Panc1 (cell line): ENCODE measurements around the gene CPM. TPM values are rescaled to one million over a fixed set of nuclear protein-coding genes. Genes with fewer than 3 reads are reported as not detected.

ENCODE experiments used
- ATAC-seq: fragments of 200-7000 bp; cut with Tn5 transposase; 2 replicates; pipeline ENCODE4 v1.9.1; 2020; ENCODE audit warnings: mild to moderate bottlenecking, moderate library complexity
- Bru-seq: library from RNA; stranded (reverse); fragments of 400-500 nt; gene quantifications from one replicate; lab custom pipeline; 2021; lab: Mats Ljungman, UMichigan
- BruChase-seq, 2 experiments: library from RNA; stranded (reverse); fragments of 400-500 nt; gene quantifications; one replicate each; lab custom pipeline; 2021; lab: Mats Ljungman, UMichigan
- BruUV-seq: library from RNA; stranded (reverse); fragments of 400-500 nt; replicated peaks from 2 replicates; lab custom pipeline; 2021; lab: Mats Ljungman, UMichigan
- CTCF ChIA-PET: fragments of 300-600 bp; sonication (Branson Sonifier 250); formaldehyde crosslinking; loops from one replicate; lab custom pipeline; 2022; ENCODE audit warnings: antibody characterized with exemption; lab: Charles Lee
- POLR2A ChIA-PET: fragments of 300-600 bp; sonication (Branson Sonifier 250); formaldehyde crosslinking; loops from one replicate; lab custom pipeline; 2022; ENCODE audit warnings: antibody characterized with exemption; lab: Charles Lee
- DNase-seq: peaks from one replicate; pipeline ENCODE4 v3.0.0-alpha.2; 2010; ENCODE audit warnings: low read depth, low spot score
- H3K27ac ChIP-seq: 2 replicates; pipeline ENCODE4 v1.5.1; 2011; ENCODE audit warnings: mild to moderate bottlenecking, low read length, inconsistent platforms
- H3K27me3 ChIP-seq: fragments of 200-500 bp; sonication (Bioruptor generic); 2 replicates; pipeline ENCODE4 v1.6.0; 2014; ENCODE audit warnings: low read length, inconsistent platforms; ENCODE audit not compliant: control insufficient read depth, insufficient read depth
- H3K36me3 ChIP-seq: fragments of 200-500 bp; sonication (Bioruptor generic); 2 replicates; pipeline ENCODE4 v1.5.1; 2014; ENCODE audit warnings: inconsistent platforms, mild to moderate bottlenecking, low read length, moderate library complexity; ENCODE audit not compliant: control insufficient read depth, insufficient read depth
- H3K4me1 ChIP-seq: 2 replicates; pipeline ENCODE4 v1.5.1; 2011; ENCODE audit warnings: inconsistent platforms, mild to moderate bottlenecking, low read length, moderate library complexity; ENCODE audit not compliant: control insufficient read depth, insufficient read depth
- H3K4me3 ChIP-seq, 2 experiments: 2 replicates each; pipeline ENCODE4 v1.5.1; 2011 to 2012; ENCODE audit warnings: low read depth in 2 of 2, low read length in 2 of 2, mild to moderate bottlenecking in 2 of 2, inconsistent platforms in 1 of 2, moderate library complexity in 1 of 2
- H3K9me3 ChIP-seq: fragments of 200-500 bp; sonication (Bioruptor generic); 2 replicates; pipeline ENCODE4 v1.5.1; 2014; ENCODE audit warnings: low read depth, mild to moderate bottlenecking, inconsistent platforms, low read length, moderate library complexity; ENCODE audit not compliant: control insufficient read depth, insufficient read depth
- POLR2AphosphoS5 ChIP-seq: IDR thresholded peaks from 2 replicates; pipeline ENCODE4 v1.6.1; 2012; ENCODE audit warnings: mild to moderate bottlenecking, low read depth, low read length, moderate library complexity
- REST ChIP-seq, 2 experiments: IDR thresholded peaks; 2 replicates each; pipeline ENCODE4 v1.6.1; 2011 to 2012; ENCODE audit warnings: low read depth in 2 of 2, control low read depth in 1 of 2, low read length in 1 of 2, mild to moderate bottlenecking in 1 of 2, moderate library complexity in 1 of 2; ENCODE audit not compliant: insufficient read depth in 1 of 2
- SIN3A ChIP-seq: IDR thresholded peaks from 2 replicates; pipeline ENCODE4 v1.6.1; 2012; ENCODE audit warnings: low read depth, mild to moderate bottlenecking, low read length, moderate library complexity, borderline replicate concordance; ENCODE audit not compliant: insufficient read depth
- TCF7L2 ChIP-seq: IDR thresholded peaks from 2 replicates; pipeline ENCODE4 v1.6.1; 2011; ENCODE audit warnings: mild to moderate bottlenecking, low read depth, low read length, inconsistent platforms
- in situ Hi-C: cut with HindIII; loops from 2 replicates; pipeline ENCODE4 v1.10.0; 2016; ENCODE audit warnings: low sequenced_read_pairs, low pct_unique_long_range_greater_than_20kb
- intact Hi-C: fragments of 100-400 bp; cut with micrococcal nuclease; formaldehyde crosslinking; loops from one replicate; pipeline ENCODE4 v1.10.0; 2022; ENCODE audit not compliant: unreplicated experiment
- long read RNA-seq: library from polyadenylated mRNA; unstranded; transcript quantifications from one replicate; pipeline ENCODE4 v2.0.0, GENCODE V29; 2021; ENCODE audit not compliant: unreplicated experiment
- polyA plus RNA-seq: library from polyadenylated mRNA; unstranded; fragments of >200 nt; gene quantifications from one replicate; pipeline ENCODE4 v1.2.1, GENCODE V29; 2012; ENCODE audit warnings: missing spikeins; ENCODE audit not compliant: insufficient read length
- total RNA-seq: library from RNA; stranded (reverse); gene quantifications from one replicate; pipeline ENCODE4 v1.2.1, GENCODE V29; 2021; ENCODE audit not compliant: unreplicated experiment
- TF ChIP-seq, protein P1 (sequence below): fragments of 450-650 bp; IDR thresholded peaks from 2 replicates; pipeline ENCODE4 v1.5.1; 2017; ENCODE audit warnings: mild to moderate bottlenecking

CPM gene
- total RNA-seq (11.2 TPM), Bru-seq, nascent RNA (percentile 41 among the genes with signal in this experiment), BruChase-seq, experiment 1, labeled RNA remaining after a 2-hour chase (percentile 38 among the genes with signal in this experiment), BruChase-seq, experiment 2, labeled RNA remaining after a 6-hour chase (percentile 46 among the genes with signal in this experiment)
- polyA plus RNA-seq = 2.5 TPM
- long read RNA-seq, full-length matches to known transcripts = 22 of 31 reads
- long read RNA-seq, partial matches to known transcripts = 1 of 31 reads
- long read RNA-seq, other reads (novel, unspliced or antisense) = 8 of 31 reads

- H3K4me3 ChIP-seq = peak within 1 kb of the TSS; percentile 60
- TF ChIP-seq POLR2AphosphoS5 (peak; percentile 33; the same call in 1 of the 2 replicates), SIN3A (peak; percentile 57; the same call in 1 of the 2 replicates)
- TF ChIP-seq, protein P1, sequence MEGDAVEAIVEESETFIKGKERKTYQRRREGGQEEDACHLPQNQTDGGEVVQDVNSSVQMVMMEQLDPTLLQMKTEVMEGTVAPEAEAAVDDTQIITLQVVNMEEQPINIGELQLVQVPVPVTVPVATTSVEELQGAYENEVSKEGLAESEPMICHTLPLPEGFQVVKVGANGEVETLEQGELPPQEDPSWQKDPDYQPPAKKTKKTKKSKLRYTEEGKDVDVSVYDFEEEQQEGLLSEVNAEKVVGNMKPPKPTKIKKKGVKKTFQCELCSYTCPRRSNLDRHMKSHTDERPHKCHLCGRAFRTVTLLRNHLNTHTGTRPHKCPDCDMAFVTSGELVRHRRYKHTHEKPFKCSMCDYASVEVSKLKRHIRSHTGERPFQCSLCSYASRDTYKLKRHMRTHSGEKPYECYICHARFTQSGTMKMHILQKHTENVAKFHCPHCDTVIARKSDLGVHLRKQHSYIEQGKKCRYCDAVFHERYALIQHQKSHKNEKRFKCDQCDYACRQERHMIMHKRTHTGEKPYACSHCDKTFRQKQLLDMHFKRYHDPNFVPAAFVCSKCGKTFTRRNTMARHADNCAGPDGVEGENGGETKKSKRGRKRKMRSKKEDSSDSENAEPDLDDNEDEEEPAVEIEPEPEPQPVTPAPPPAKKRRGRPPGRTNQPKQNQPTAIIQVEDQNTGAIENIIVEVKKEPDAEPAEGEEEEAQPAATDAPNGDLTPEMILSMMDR = no peak
- DNase-seq (no peak), ATAC-seq (peak; percentile 99)
- intact Hi-C loops = no loop called here
- no peaks in the 10 kb centered on the region; the same call in 1 of the 2 replicates for H3K4me1 ChIP-seq
- ChIA-PET POLR2A (no interaction called here), CTCF (no interaction called here)
- peak within 1 kb of the TSS; percentile 29 for H3K27ac ChIP-seq
- in situ Hi-C loops = no loop called here
- BruUV-seq = no TSS peak
- no peaks in the 10 kb centered on the region for H3K9me3 ChIP-seq
- no peaks in the 10 kb centered on the region for H3K36me3 ChIP-seq
- no peaks in the 10 kb centered on the region for H3K27me3 ChIP-seq
These were observed at the start of gene CPM for GRCh38 chr12:68932961-68933893. TSS of gene CPM (minus strand) at chr12:68933171. CDS start at chr12:68932837, 334 bp downstream.

DNA sequence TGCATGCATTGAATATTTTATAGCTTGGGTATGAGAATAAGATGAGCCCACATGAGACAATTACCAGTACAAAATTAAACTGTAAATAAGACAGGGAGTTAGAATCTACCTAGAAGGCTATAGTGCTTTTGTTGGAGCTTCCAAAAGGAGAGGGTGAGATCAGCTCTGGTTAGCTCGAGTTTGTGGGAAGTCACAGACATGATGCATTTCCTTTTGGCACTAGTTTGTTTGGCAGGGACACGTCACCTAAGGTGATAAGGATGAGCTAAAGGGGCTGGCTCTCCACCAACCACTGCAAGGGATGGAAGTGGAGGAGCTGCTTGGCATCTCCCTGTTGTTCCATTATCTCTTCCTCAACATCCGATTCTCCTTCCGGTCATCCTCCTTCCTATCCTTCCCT lies 48.5 kb upstream of the CPM start:
- in situ Hi-C loops (no loop called here), intact Hi-C loops (no loop called here)
- no peaks in the 10 kb centered on the region for H3K9me3 ChIP-seq
- H3K4me1 ChIP-seq = no peaks in the 10 kb centered on the region
- no peak for TF ChIP-seq POLR2AphosphoS5
- TF ChIP-seq REST (IDR thresholded peaks at IDR 0.05; ENCODE audit: insufficient read depth in 1 of 2, low read depth in 2 of 2, low read length in 1 of 2) = no peak
- no peak for TF ChIP-seq SIN3A
- TF ChIP-seq, protein P1 = no peak
- TF ChIP-seq TCF7L2 = no peak
- CTCF ChIA-PET = no interaction called here
- no peak overlapping the region for H3K4me3 ChIP-seq
- POLR2A ChIA-PET = no interaction called here
- no peak for DNase-seq
- no peaks in the 10 kb centered on the region for H3K27me3 ChIP-seq
- H3K36me3 ChIP-seq = no peaks in the 10 kb centered on the region
- ATAC-seq = no peak
- H3K27ac ChIP-seq = no peak overlapping the region
- no TSS peak for BruUV-seq
